HG02623 (cell line): ENCODE data around the gene SNUPN.

Experiments
- ATAC-seq: cut with Tn5 transposase; IDR thresholded peaks from one replicate; pipeline ENCODE4 v1.9.1; 2021; ENCODE audit warnings: moderate library complexity; ENCODE audit not compliant: unreplicated experiment

The SNUPN gene

GRCh38 chr15:75625542-75626347 is at the start of gene SNUPN:
Gene SNUPN, minus strand, starts transcription at chr15:75625725. Its CDS starts 4,674 bp downstream, at chr15:75621051.
- ATAC-seq: peak; percentile 58

GRCh38 chr15:75674366-75674765 is 48.8 kb upstream of the SNUPN start:
- ATAC-seq: no peak

- no peak for ATAC-seq
Measured at GRCh38 chr15:75673426-75674235, 48.1 kb upstream of the SNUPN start.

GRCh38 chr15:75672646-75673425 is 47.3 kb upstream of the SNUPN start:
- no peak for ATAC-seq

- no peak for ATAC-seq
Measured at GRCh38 chr15:75671730-75672602, 46.4 kb upstream of the SNUPN start.

- no peak for ATAC-seq
Measured at GRCh38 chr15:75669879-75670212, 44.3 kb upstream of the SNUPN start.

- no peak for ATAC-seq
Measured at GRCh38 chr15:75669191-75669878, 43.8 kb upstream of the SNUPN start.

GRCh38 chr15:75666823-75667501 is 41.4 kb upstream of the SNUPN start:
- ATAC-seq: no peak

- ATAC-seq: no peak
Measured at GRCh38 chr15:75663931-75664421, 38.5 kb upstream of the SNUPN start.

GRCh38 chr15:75662823-75663519 is 37.4 kb upstream of the SNUPN start:
- no peak for ATAC-seq

- ATAC-seq: no peak
Measured at GRCh38 chr15:75661756-75662140, 36.2 kb upstream of the SNUPN start.

GRCh38 chr15:75661100-75661755 is 35.7 kb upstream of the SNUPN start:
- ATAC-seq: no peak

GRCh38 chr15:75659928-75660645 is 34.6 kb upstream of the SNUPN start:
- ATAC-seq: no peak

- no peak for ATAC-seq
Measured at GRCh38 chr15:75659141-75659771, 33.7 kb upstream of the SNUPN start.

- ATAC-seq: no peak
Measured at GRCh38 chr15:75656813-75657212, 31.3 kb upstream of the SNUPN start.

GRCh38 chr15:75656331-75656730 is 30.8 kb upstream of the SNUPN start:
- no peak for ATAC-seq

GRCh38 chr15:75655931-75656330 is 30.4 kb upstream of the SNUPN start:
- ATAC-seq: no peak
